ENCODE results near the gene DYNC2I2.

GRCh38 chr9:128627127-128627715 lies 29.4 kb downstream of the DYNC2I2 start:
- TF ChIP-seq, protein P1, sequence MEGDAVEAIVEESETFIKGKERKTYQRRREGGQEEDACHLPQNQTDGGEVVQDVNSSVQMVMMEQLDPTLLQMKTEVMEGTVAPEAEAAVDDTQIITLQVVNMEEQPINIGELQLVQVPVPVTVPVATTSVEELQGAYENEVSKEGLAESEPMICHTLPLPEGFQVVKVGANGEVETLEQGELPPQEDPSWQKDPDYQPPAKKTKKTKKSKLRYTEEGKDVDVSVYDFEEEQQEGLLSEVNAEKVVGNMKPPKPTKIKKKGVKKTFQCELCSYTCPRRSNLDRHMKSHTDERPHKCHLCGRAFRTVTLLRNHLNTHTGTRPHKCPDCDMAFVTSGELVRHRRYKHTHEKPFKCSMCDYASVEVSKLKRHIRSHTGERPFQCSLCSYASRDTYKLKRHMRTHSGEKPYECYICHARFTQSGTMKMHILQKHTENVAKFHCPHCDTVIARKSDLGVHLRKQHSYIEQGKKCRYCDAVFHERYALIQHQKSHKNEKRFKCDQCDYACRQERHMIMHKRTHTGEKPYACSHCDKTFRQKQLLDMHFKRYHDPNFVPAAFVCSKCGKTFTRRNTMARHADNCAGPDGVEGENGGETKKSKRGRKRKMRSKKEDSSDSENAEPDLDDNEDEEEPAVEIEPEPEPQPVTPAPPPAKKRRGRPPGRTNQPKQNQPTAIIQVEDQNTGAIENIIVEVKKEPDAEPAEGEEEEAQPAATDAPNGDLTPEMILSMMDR (IDR thresholded peaks at IDR 0.05): no peak
- TF ChIP-seq POLR2A (IDR thresholded peaks at IDR 0.05): no peak

Data from breast epithelium (tissue), 3 donors.